GM12891 (cell line): ENCODE results near the gene PRAMEF1.

Experiments
- PAX5 ChIP-seq: IDR thresholded peaks from 2 replicates; pipeline ENCODE4 v1.6.1; 2011; ENCODE audit warnings: low read length, moderate library complexity, mild to moderate bottlenecking; ENCODE audit not compliant: insufficient read depth, severe bottlenecking
- POLR2A ChIP-seq: IDR thresholded peaks from 2 replicates; pipeline ENCODE4 v1.6.1; 2011; ENCODE audit warnings: low read depth, low read length, control low read depth
- POLR2AphosphoS5 ChIP-seq: IDR thresholded peaks from 2 replicates; pipeline ENCODE4 v1.6.1; 2011; ENCODE audit warnings: low read depth, low read length, control low read depth
- POU2F2 ChIP-seq: IDR thresholded peaks from 2 replicates; pipeline ENCODE4 v1.6.1; 2011; ENCODE audit warnings: low read depth, mild to moderate bottlenecking, control low read depth, low read length, moderate library complexity
- SPI1 ChIP-seq: IDR thresholded peaks from 2 replicates; pipeline ENCODE4 v1.6.1; 2011; ENCODE audit warnings: low read depth, low read length, control low read depth
- TAF1 ChIP-seq: IDR thresholded peaks from 2 replicates; pipeline ENCODE4 v1.6.1; 2011; ENCODE audit warnings: low read depth, low read length, control low read depth

DNA sequence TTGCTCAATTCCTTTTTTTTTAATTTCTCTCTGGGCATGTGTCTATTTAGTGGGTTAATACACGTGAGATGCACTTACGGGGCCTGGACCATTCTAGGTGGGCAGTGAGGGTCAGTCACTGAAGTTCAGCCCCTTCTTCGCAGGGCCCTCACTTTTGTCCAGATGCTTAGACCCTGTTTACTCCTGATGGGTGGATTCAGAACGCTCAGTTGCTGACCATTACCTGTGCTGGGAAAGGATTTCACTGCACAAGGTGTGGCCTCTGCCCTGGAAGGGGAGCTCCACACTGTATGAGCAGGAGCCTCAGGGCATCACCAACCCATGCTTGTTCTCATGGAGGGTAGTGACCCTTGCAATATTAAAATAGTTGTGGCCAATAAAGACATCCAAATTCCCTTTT lies 13.1 kb upstream of the PRAMEF1 start:
- TF ChIP-seq POLR2A (no peak), POLR2AphosphoS5 (no peak), SPI1 (no peak), TAF1 (no peak), POU2F2 (no peak), PAX5 (no peak)
